Brain microvascular endothelial cell (primary cell): ENCODE measurements around the gene FOXA2.
"Not testable (repeated sequence)": the region's sequence is repeated elsewhere in the genome, so short reads cannot be mapped to it uniquely, and the experiment has no call there.

ENCODE experiments used
- DNase-seq: peaks from one replicate; pipeline ENCODE4 v3.0.0-alpha.2; 2020
- H3K27ac ChIP-seq: fragments of 250-450 bp; sonication (Bioruptor Pico); 2 replicates; pipeline ENCODE4 v1.5.1; 2020; ENCODE audit warnings: mild to moderate bottlenecking, moderate library complexity
- H3K27me3 ChIP-seq: fragments of 250-450 bp; sonication (Bioruptor Pico); replicated peaks from 2 replicates; pipeline ENCODE4 v1.5.1; 2020; ENCODE audit warnings: mild to moderate bottlenecking
- H3K36me3 ChIP-seq: fragments of 250-450 bp; sonication (Bioruptor Pico); replicated peaks from 2 replicates; pipeline ENCODE4 v1.5.1; 2020; ENCODE audit warnings: mild to moderate bottlenecking
- H3K4me3 ChIP-seq: 2 replicates; pipeline ENCODE4 v1.5.1; 2011; ENCODE audit warnings: low read depth, mild to moderate bottlenecking, control low read depth, low read length, moderate library complexity
- CTCF ChIP-seq: IDR thresholded peaks from 2 replicates; pipeline ENCODE4 v1.5.1; 2011; ENCODE audit warnings: low read depth, mild to moderate bottlenecking, moderate library complexity, low read length, control low read depth, inconsistent platforms; ENCODE audit errors: missing control alignments
- in situ Hi-C: cut with HindIII; loops from 2 replicates; pipeline ENCODE4 v1.10.0; 2017; ENCODE audit warnings: low sequenced_read_pairs, low pct_ligation_motif_present

FOXA2 gene

GRCh38 chr20:22611636-22612035, 27.3 kb upstream of the FOXA2 start:
- TF ChIP-seq CTCF: no peak
- Histone ChIP-seq H3K4me3 (no peak overlapping the region), H3K27ac (no peak overlapping the region), H3K27me3 (no peaks in the 10 kb centered on the region), H3K36me3 (no peaks in the 10 kb centered on the region)
- no peak for DNase-seq
- in situ Hi-C loops: no loop called here

GRCh38 chr20:22607695-22608094, 23.3 kb upstream of the FOXA2 start:
- H3K36me3 ChIP-seq: no peaks in the 10 kb centered on the region
- no peak overlapping the region for H3K27ac ChIP-seq
- in situ Hi-C loops: no loop called here
- H3K4me3 ChIP-seq: no peak overlapping the region
- TF ChIP-seq CTCF: no peak
- H3K27me3 ChIP-seq: no peaks in the 10 kb centered on the region
- no peak for DNase-seq

GRCh38 chr20:22604815-22605214, 20.4 kb upstream of the FOXA2 start:
- Histone ChIP-seq H3K27ac (no peak overlapping the region), H3K4me3 (no peak overlapping the region), H3K27me3 (no peaks in the 10 kb centered on the region), H3K36me3 (no peaks in the 10 kb centered on the region)
- in situ Hi-C loops: no loop called here
- DNase-seq: no peak
- TF ChIP-seq CTCF: no peak

GRCh38 chr20:22601361-22602141, 17.2 kb upstream of the FOXA2 start:
- no peak overlapping the region for H3K4me3 ChIP-seq
- H3K27ac ChIP-seq: no peak overlapping the region
- H3K36me3 ChIP-seq: no peaks in the 10 kb centered on the region
- DNase-seq: no peak
- in situ Hi-C loops: no loop called here
- TF ChIP-seq CTCF: no peak
- no peaks in the 10 kb centered on the region for H3K27me3 ChIP-seq

GRCh38 chr20:22599258-22599657, 14.9 kb upstream of the FOXA2 start:
- not testable (repeated sequence) for H3K27ac ChIP-seq, DNase-seq, H3K36me3 ChIP-seq, H3K4me3 ChIP-seq, H3K27me3 ChIP-seq
- in situ Hi-C loops: loop anchor here (25.0 kb wide), 1 partner anchor 88 kb away; no protein-coding TSS in a partner anchor

GRCh38 chr20:22597303-22597702, 12.9 kb upstream of the FOXA2 start:
- Histone ChIP-seq H3K36me3 (no peaks in the 10 kb centered on the region), H3K27me3 (no peaks in the 10 kb centered on the region), H3K27ac (no peak overlapping the region), H3K4me3 (no peak overlapping the region)
- in situ Hi-C loops: loop anchor here (25.0 kb wide), 1 partner anchor 90 kb away; no protein-coding TSS in a partner anchor
- no peak for TF ChIP-seq CTCF
- no peak for DNase-seq
